DOHH2 (cell line): ENCODE results near the gene ATP10D.

Experiments used
- EZH2phosphoT487 ChIP-seq: fragments of 200-600 bp; sonication (generic); IDR thresholded peaks from 2 replicates; pipeline ENCODE4 v1.6.1; 2017; ENCODE audit warnings: borderline replicate concordance, mild to moderate bottlenecking, antibody characterized with exemption, low read length, moderate library complexity, mixed read lengths
- TF ChIP-seq, protein P1 (sequence below): fragments of 200-600 bp; sonication (generic); IDR thresholded peaks from one replicate; pipeline ENCODE4 v1.5.1; 2014; ENCODE audit warnings: antibody characterized with exemption, mild to moderate bottlenecking, low read depth, low read length; ENCODE audit not compliant: poor library complexity, severe bottlenecking

DNA sequence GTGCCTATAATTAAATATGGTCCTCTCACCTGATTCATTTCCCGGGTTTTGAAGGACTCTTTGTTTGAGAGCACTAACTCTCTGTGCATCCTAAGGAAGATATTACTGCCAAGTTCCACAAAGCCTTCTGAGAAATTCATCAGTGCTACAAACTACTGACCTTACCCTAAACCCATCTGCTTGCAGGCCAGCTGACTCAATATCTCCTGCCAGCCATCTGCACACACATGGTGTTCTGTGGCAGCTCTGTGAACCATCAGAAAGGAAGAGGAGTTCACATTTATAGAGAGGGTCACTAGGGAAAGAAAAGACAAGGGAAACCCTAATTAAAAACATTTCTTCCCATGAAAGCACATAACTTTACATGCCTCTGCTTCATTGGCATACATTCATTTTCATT lies 156.7 kb downstream of the ATP10D start:
- TF ChIP-seq, protein P1, sequence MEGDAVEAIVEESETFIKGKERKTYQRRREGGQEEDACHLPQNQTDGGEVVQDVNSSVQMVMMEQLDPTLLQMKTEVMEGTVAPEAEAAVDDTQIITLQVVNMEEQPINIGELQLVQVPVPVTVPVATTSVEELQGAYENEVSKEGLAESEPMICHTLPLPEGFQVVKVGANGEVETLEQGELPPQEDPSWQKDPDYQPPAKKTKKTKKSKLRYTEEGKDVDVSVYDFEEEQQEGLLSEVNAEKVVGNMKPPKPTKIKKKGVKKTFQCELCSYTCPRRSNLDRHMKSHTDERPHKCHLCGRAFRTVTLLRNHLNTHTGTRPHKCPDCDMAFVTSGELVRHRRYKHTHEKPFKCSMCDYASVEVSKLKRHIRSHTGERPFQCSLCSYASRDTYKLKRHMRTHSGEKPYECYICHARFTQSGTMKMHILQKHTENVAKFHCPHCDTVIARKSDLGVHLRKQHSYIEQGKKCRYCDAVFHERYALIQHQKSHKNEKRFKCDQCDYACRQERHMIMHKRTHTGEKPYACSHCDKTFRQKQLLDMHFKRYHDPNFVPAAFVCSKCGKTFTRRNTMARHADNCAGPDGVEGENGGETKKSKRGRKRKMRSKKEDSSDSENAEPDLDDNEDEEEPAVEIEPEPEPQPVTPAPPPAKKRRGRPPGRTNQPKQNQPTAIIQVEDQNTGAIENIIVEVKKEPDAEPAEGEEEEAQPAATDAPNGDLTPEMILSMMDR = no peak
- TF ChIP-seq EZH2phosphoT487 = no peak
